ENCODE measurements around the gene GNAI2.

Gene GNAI2

GRCh38 chr3:50300681-50301254 lies 64.8 kb downstream of the GNAI2 start:
- no peak for TF ChIP-seq CTCF (IDR thresholded peaks at IDR 0.05; ENCODE audit: insufficient read depth, missing control alignments)
- DNase-seq (ENCODE audit: insufficient read length, low spot score) (no peak), FAIRE-seq (no peak)

- FAIRE-seq (no peak), DNase-seq (ENCODE audit: insufficient read length, low spot score) (no peak)
- no peak for TF ChIP-seq CTCF (IDR thresholded peaks at IDR 0.05; ENCODE audit: insufficient read depth, missing control alignments)
Measured at GRCh38 chr3:50302095-50303012, 66.3 kb downstream of the GNAI2 start.

GRCh38 chr3:50303013-50303815 lies 67.2 kb downstream of the GNAI2 start, which contains the start of gene HYAL1:
TSS of gene HYAL1 (minus strand) at chr3:50303574. CDS start at chr3:50302956, 618 bp downstream.
- no peak for TF ChIP-seq CTCF (IDR thresholded peaks at IDR 0.05; ENCODE audit: insufficient read depth, missing control alignments)
- no peak for DNase-seq (ENCODE audit: insufficient read length, low spot score)
- no peak for FAIRE-seq

- TF ChIP-seq CTCF (IDR thresholded peaks at IDR 0.05; ENCODE audit: insufficient read depth, missing control alignments), result no peak
- DNase-seq (ENCODE audit: insufficient read length, low spot score) (no peak), FAIRE-seq (no peak)
Measured at GRCh38 chr3:50304601-50305000, 68.6 kb downstream of the GNAI2 start.

Measured in D721Med (cell line).